HG03066 (cell line): Measurements from ENCODE around the gene BSCL2.
"Not testable (repeated sequence)": the region's sequence is repeated elsewhere in the genome, so short reads cannot be mapped to it uniquely, and the experiment has no call there.

Source experiments
- ATAC-seq: cut with Tn5 transposase; IDR thresholded peaks from one replicate; pipeline ENCODE4 v1.9.1; 2021; ENCODE audit warnings: low read depth; ENCODE audit not compliant: unreplicated experiment

The BSCL2 gene

DNA sequence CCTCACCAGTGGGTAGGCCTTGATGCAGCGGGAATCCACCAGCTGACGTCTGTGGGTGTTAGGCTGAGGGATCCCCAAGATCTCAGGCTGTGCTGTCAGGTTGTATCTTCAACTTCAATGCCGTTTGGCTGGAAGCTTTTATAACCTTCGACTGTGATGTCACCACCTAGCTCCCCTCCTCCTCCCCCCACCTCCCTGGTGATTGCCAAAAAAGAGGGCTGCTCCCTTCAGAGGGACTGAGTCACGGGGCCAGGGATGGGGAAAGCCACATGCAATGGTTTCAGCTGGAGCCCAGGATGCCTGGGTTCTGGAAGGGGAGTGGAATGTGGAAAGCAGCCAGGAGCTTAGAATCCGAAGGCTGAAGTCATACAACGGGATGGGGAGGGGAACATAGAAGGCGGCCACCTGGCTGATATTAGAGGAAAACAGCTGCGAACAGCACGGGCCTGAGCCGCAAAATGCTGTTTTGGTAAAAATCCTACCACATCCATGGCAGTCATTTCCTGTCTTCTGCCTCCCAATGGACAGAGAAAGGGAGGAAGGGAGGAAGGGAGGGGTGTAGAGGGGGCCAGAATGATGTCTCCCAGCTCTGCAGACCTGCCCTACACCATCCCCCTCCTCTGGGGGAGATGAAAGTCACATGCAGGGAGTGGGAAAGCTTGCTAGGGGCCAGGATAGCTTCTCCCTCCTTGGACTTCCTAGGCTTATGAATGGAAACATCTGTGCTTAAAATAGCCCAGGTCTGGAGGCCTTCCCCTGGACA, 17.6 kb downstream of the BSCL2 start, which contains the start of gene LRRN4CL:
Gene LRRN4CL (minus strand): TSS at position 110 of the 763 bp plus-strand sequence. CDS start 1,022 bp downstream, outside the sequence.
- ATAC-seq = no peak

GRCh38 chr11:62688491-62688890, 18.7 kb downstream of the BSCL2 start:
- no peak for ATAC-seq

GRCh38 chr11:62687508-62688396, 19.5 kb downstream of the BSCL2 start:
- no peak for ATAC-seq

DNA sequence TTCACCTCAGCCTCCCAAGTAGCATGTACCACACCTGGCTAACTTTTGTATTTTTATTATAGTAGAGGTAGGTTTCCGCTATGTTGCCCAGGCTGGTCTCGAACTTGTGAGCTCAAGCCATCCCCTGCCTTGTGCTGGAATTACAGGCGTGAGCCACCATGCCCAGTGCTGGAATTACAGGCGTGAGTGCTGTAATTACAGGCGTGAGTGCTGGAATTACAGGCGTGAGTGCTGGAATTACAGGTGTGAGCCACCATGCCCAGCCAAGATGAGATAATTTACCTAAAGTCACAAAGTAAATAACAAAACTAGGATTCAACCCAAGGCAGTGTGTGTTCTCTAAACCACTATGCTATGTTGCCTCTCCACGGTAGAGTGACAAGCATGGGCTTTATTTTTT, 24.7 kb downstream of the BSCL2 start:
- ATAC-seq = no peak

GRCh38 chr11:62680825-62681240, 26.4 kb downstream of the BSCL2 start:
- no peak for ATAC-seq

GRCh38 chr11:62678770-62679696, 28.2 kb downstream of the BSCL2 start, which contains the start of gene UBXN1:
TSS of gene UBXN1 (minus strand) at chr11:62679073. CDS start at chr11:62678923, 150 bp downstream.
- peak; percentile 69 for ATAC-seq

- no peak for ATAC-seq
Measured at GRCh38 chr11:62678433-62678769, 28.8 kb downstream of the BSCL2 start.

GRCh38 chr11:62677714-62678113, 29.5 kb downstream of the BSCL2 start:
- ATAC-seq = no peak

DNA sequence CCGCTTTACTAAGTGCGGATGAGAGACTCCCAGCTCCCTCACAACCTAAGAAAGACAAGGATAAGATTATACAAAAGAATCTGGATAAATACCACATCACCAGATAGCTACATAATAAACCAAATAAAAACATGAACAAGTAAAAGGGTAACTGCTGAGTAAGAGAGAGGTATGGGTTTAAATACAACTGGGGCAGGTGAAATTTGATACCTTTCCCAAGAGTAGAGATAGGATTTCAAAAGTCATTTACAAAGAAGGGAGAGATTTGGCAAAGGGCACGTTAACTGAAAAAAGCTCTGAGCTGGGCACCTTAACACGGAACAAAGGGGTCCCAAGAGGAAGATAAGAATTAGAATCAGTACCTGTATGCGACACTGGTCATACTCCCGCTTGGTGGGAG, 30.1 kb downstream of the BSCL2 start:
- ATAC-seq = no peak

- no peak for ATAC-seq
Measured at GRCh38 chr11:62676698-62677097, 30.5 kb downstream of the BSCL2 start.

DNA sequence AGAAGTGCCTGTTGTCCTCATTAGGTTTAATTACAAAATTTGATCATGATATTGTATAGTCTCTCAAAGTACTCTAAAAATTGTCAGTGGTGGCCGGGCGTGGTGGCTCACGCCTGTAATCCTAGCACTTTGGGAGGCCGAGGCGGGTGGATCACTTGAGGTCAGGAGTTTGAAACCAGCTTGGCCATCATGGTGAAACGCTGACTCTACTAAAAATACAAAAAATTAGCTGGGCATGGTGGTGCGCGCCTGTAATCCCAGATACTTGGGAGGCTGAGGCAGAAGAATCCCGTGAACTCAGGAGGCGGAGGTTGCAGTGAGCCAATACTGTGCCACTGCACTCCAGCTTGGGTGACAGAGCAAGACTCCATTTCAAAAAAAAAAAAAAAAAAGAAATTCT, 31.8 kb downstream of the BSCL2 start:
- not testable (repeated sequence) for ATAC-seq

DNA sequence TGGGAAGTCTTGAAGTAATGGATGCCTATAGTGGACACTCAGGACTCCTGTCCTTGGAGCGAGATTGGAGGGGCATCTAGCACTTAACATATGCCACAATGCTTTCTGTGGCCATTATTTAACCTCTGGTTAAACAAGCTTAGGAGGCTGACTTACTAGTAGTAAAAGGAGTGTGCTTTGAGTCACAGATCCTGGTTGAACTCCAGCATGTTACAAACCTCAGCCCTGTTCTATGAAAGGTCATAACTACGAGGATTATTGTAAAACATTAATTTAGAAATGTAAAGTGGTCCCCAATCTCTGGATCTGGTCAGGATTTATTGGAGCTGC, 34.1 kb downstream of the BSCL2 start:
- ATAC-seq = no peak

- ATAC-seq = peak; percentile 64
Measured at GRCh38 chr11:62671608-62672389, 35.4 kb downstream of the BSCL2 start, which contains the start of the genes LBHD1 and UQCC3. TSS of gene LBHD1 (minus strand) at chr11:62672267. CDS start at chr11:62670031, 2,236 bp downstream. TSS of gene UQCC3 (plus strand) at chr11:62671673. CDS start at chr11:62671746, 73 bp downstream.

DNA sequence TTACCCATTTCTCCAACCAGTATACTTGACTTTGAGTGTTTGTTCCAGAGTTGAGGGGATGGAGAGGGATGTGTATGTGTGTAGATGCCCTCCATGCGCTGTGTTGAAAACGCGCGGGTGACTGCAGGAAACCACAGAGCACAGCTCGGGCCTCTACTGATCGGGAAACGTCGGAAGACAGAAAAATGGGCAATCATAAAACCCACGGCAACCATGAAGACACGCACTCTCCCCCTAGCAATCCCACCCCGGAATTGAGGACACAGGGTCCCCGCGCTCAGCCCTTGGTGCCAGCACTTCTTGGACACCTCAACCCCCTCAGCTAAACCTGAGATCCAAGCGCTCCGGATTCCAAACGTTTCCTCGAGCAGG, 36.0 kb downstream of the BSCL2 start:
- ATAC-seq = no peak

DNA sequence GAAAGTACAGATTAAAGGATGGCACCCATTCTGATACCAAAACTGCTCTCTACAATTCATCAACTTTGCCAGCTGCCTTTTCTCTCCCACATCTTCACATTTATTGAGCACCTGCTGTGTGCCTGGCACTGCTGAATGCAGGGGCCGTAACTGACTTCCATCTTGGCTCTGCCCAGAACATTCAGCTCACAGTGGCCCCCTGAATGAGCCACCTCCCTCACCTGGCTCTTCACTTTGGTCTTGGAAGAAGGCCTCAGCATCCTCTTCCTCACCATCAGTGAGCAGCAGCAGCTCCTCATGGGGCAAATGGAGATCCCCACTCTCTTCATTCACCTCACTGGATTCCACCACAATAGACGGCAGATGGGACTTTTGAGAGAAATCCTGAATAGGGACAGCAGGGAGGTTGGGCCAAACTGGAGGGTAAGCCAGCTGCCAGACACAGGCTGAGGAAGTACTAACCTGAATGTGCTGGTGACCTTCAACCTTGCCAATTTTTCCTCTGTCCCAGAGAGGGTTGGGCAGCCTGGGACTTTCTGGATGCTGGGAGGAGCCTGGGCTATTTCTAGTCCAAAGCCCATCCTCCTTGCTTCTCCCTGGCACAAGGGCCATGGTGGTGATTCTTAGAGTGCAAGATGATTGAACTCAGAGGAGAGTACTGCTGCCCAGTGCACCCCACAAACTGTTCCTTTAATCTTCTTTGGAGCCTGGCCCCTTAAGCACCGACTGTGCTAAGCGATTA, 37.6 kb downstream of the BSCL2 start:
- ATAC-seq = no peak

DNA sequence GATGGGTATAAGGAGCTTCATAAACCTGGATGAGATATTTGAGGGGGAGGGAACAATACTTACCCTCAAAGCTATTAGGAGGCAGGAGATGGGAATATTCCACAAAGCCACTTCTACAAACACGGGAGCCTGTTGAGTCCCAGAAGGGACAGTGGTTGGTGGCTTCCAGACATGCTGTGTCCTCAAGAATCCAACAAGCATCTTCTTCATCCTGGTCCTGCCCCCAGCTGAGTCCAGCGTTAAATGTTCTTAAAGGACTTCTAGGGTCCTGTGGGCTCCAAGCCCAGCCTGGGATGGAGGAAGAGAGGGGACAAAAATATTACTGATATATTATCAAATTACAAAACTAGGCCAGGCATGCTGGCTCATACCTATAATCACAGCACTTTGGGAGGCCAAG, 39.8 kb downstream of the BSCL2 start:
- ATAC-seq = no peak

- ATAC-seq = no peak
Measured at GRCh38 chr11:62666259-62666926, 40.8 kb downstream of the BSCL2 start.

GRCh38 chr11:62665599-62666258, 41.5 kb downstream of the BSCL2 start:
- ATAC-seq = peak; percentile 17
